Muscle layer of duodenum (tissue), 2 donors: Measurements from ENCODE around the gene CNTNAP2.

Source experiments
- H3K27ac ChIP-seq: one replicate; pipeline ENCODE4 v1.7.0; 2013; ENCODE audit warnings: mild to moderate bottlenecking, low read length
- H3K27me3 ChIP-seq: one replicate; pipeline ENCODE4 v1.7.0; 2013; ENCODE audit warnings: low read depth, mild to moderate bottlenecking, control low read depth, low read length
- H3K36me3 ChIP-seq, 2 donors: one replicate each; pipeline ENCODE4 v1.7.0; 2013; ENCODE audit warnings: low read length in 2 of 2, control low read depth in 1 of 2, mild to moderate bottlenecking in 1 of 2; ENCODE audit not compliant: insufficient read depth in 2 of 2, control insufficient read depth in 1 of 2
- H3K4me1 ChIP-seq, 2 donors: one replicate each; pipeline ENCODE4 v1.7.0; 2013; ENCODE audit warnings: low read length in 2 of 2, mild to moderate bottlenecking in 2 of 2, control low read depth in 1 of 2, moderate library complexity in 1 of 2; ENCODE audit not compliant: insufficient read depth in 2 of 2, control insufficient read depth in 1 of 2
- H3K4me3 ChIP-seq, 2 donors: one replicate each; pipeline ENCODE4 v1.7.0; 2013; ENCODE audit warnings: low read length in 2 of 2, low read depth in 1 of 2, mild to moderate bottlenecking in 1 of 2
- H3K9me3 ChIP-seq, 2 donors: one replicate each; pipeline ENCODE4 v1.7.0; 2013; ENCODE audit warnings: low read length in 2 of 2, control low read depth in 1 of 2, mild to moderate bottlenecking in 1 of 2; ENCODE audit not compliant: control insufficient read depth in 1 of 2
- donor health status: healthy.

Gene CNTNAP2

DNA sequence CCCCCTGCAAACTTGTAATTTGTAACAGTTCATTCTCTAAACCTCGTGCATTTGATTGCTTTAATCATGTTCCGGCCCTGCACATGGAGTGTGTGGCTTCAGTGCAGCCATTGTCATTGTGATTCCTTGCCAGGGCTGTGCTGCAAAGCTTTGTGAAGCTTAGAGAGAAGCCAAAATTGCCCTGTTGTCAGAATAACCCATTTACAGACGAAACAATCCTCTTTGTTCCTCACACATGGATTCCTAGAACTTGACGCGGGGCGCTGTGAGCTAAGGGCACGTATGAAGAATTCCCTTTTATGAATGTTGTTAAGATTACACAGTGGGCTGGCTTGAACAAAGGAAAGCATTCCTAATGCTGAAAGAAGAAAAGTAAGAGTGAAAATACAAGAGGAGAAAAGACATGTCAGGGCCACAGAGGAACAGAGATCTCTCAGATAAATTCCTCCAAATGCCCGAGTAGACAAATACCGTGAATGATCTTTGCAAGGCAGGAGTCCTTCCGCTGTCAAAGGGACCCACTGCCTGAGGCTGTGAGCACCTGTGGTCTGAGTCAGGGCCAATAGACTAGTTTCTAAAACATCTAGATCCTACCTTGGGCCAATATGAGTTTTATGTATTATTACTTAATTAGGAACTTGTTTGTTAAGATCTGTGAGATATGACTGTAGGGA lies 2268.5 kb downstream of the CNTNAP2 start:
- no peaks in the 10 kb centered on the region for H3K36me3 ChIP-seq
- H3K4me3 ChIP-seq: no peak overlapping the region
- no peak overlapping the region for H3K27ac ChIP-seq
- no peaks in the 10 kb centered on the region for H3K27me3 ChIP-seq
- no peaks in the 10 kb centered on the region for H3K9me3 ChIP-seq
- H3K4me1 ChIP-seq: no peaks in the 10 kb centered on the region

DNA sequence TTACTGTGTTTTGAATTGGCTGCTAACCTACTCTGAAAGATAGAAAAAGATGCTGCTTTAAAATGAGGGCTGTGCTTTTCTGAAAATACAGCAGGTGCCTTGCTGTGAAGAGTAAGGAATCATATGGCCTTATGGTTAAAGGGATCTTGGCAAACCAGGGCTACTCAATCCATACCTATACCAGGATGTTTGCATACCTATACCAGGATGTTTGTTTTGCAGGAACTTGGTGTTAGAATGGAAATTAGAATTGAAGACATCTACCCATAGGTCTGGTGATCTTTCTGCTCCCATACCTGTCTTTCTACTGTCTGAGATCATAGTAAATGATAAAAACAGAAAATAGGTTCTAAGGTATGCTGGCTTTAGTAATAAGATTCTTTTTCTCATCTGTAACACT lies 2273.8 kb downstream of the CNTNAP2 start:
- Histone ChIP-seq H3K36me3 (no peaks in the 10 kb centered on the region), H3K9me3 (no peaks in the 10 kb centered on the region), H3K4me3 (no peak overlapping the region), H3K27ac (no peak overlapping the region), H3K4me1 (no peaks in the 10 kb centered on the region), H3K27me3 (no peaks in the 10 kb centered on the region)

DNA sequence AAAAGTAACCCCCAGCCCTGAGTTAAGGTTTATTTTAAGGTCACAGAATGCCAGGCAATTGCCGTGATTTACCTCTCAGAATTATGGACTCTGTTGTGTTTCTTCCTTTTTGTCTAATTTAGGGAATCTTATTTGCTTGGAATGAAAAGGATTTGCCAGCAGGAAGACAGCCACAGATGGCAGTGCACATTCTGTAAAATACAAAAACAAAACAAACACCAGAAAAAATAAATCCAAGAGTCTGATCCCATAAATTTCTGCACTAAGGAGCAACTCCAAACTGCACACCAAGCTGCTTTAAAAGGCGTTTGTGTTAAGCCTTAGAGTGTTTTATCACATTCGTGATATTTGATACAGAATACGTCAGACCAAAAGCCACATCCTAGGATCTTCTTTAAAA lies 2275.0 kb downstream of the CNTNAP2 start:
- Histone ChIP-seq H3K9me3 (no peaks in the 10 kb centered on the region), H3K4me1 (no peaks in the 10 kb centered on the region), H3K36me3 (no peaks in the 10 kb centered on the region), H3K4me3 (no peak overlapping the region), H3K27me3 (no peaks in the 10 kb centered on the region), H3K27ac (no peak overlapping the region)

DNA sequence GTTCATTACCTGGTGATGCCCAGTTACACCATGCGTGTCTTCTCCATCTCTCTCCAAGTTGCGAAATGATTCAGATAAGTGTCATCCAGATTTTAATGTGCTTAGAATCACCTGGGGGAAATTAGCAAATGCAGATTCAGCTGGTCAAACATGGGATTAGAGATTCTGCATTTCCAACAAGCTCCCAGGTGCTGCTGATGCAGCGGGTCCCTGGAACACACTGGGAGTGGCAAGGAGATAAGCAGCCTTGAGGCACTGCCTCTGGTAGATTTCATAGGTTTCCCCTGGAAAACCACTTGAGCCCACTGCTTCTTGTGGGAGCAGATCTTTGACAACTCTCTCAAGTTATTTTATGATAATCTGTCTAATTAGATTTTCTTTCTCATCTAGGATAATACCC lies 2278.0 kb downstream of the CNTNAP2 start:
- Histone ChIP-seq H3K27ac (no peak overlapping the region), H3K4me1 (no peaks in the 10 kb centered on the region), H3K4me3 (no peak overlapping the region), H3K27me3 (no peaks in the 10 kb centered on the region), H3K9me3 (no peaks in the 10 kb centered on the region), H3K36me3 (no peaks in the 10 kb centered on the region)

DNA sequence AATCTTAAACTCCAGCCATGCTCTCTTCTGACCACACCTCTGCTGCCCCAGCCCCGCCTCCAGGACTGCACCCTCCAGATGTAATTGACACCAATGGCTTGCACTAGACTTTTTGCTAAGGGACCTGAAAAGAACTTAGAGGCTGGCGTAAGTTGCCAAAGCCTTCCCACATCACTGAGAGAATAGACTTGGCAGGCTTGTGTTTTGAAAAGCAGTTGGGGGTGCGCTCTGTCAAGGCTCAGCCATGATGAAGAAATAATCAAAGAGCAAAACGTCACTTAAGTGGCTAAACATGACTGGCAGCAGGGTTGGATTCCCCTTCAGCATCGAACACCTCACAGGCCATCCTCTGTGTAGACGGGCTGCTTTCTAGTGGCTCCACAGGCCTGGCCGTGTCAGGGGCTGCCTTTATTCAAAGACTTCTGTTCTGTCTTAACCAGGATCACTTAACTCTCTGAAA lies 2278.8 kb downstream of the CNTNAP2 start:
- no peaks in the 10 kb centered on the region for H3K27me3 ChIP-seq

DNA sequence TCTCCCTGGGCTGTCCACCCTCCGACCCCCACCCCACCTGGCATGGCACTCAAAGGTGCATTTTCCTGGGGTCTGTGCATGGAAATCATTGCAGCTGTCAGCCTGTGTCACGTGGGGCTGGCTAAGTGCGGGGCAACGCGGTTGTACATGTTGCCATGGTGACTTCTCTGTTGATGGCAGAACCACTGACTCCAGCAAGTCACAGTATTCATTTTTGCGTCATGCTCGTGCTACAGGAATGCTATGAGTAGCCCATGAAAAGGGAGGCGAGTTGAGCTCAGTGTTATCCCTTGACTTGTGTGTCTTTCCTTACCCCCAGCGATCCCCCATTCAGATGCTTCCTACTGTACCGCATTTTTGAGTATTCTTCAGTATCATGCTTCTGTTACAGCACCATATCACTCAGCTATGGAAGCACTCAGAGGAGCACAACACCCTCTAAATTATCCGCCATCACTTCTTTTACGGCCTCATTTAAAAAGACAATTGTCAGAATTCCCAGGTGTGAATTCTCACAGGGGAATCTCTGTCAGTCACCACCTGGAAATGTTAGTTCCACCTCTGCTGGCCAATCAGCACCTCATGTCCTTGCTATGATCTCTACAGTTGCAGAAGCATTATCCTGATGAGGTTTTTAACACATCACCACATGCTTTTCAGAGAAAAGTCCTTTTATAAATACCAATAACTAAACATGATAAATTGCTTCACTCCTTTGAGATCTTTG lies 2279.6 kb downstream of the CNTNAP2 start:
- Histone ChIP-seq H3K27me3 (no peaks in the 10 kb centered on the region), H3K4me1 (no peaks in the 10 kb centered on the region), H3K27ac (no peak overlapping the region), H3K9me3 (no peaks in the 10 kb centered on the region), H3K4me3 (no peak overlapping the region), H3K36me3 (no peaks in the 10 kb centered on the region)

More for the DNA sequence above, 2278.8 kb downstream of the CNTNAP2 start:
- Histone ChIP-seq H3K4me3 (no peak overlapping the region), H3K36me3 (no peaks in the 10 kb centered on the region), H3K27ac (no peak overlapping the region), H3K9me3 (no peaks in the 10 kb centered on the region), H3K4me1 (no peaks in the 10 kb centered on the region)

DNA sequence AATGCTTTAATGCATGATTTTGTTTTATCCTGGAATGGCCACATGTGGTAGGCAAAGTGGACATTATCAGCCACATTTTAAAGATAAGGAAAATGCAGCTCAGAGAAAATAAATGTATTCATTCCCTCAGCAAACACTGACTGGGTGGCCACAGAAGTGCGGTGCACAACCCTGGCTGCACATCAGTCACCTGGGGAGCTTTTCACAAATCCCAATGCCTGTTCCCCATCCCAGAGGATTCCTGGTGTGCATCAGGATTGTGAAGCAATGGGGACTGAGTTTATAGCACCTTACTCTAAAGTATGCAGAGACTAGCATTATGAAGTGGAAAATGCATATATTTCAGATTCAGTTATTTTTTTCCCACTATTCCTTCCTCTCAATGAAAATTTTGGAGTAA lies 2280.5 kb downstream of the CNTNAP2 start:
- Histone ChIP-seq H3K27ac (no peak overlapping the region), H3K4me3 (no peak overlapping the region), H3K4me1 (no peaks in the 10 kb centered on the region), H3K9me3 (no peaks in the 10 kb centered on the region), H3K27me3 (no peaks in the 10 kb centered on the region), H3K36me3 (no peaks in the 10 kb centered on the region)

DNA sequence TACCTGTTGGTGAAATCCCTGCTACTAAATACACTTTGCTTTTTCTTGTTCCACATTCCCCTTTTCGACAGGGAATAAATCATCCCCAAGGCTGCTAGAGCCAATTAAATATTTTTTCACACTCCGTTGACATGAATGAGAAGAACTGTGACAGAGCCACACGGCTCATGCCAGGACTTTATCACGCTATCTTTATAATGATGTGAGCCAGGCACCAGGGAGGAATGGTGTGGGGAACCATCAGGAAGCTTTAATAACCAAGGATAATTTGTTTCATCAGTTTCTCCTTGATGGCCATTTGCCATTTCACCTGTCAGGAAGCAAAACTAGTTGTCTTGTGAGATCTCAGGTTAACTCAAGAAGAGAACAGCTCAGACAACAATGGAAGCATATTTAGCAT lies 2280.9 kb downstream of the CNTNAP2 start:
- no peaks in the 10 kb centered on the region for H3K36me3 ChIP-seq
- H3K27me3 ChIP-seq: no peaks in the 10 kb centered on the region
- no peak overlapping the region for H3K27ac ChIP-seq
- no peak overlapping the region for H3K4me3 ChIP-seq
- H3K4me1 ChIP-seq: no peaks in the 10 kb centered on the region
- H3K9me3 ChIP-seq: no peaks in the 10 kb centered on the region

DNA sequence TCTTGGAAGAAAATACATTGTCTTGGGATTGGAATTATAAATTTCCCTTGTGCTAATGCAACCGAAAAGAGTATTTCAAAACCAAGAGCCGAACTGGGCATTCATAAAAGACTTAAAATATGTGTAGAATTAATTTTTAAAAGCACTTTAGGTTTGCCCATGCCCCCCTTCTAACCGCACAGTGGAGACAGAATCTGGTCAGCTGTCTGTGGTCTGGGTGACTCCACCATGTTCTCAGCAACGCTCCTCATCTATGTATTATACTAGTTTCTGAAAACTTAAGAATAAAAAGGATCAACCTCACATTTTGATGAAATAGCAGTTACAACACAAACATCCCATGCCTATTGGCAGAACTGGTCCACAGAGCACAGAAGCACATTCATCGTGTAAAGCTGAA lies 2281.4 kb downstream of the CNTNAP2 start:
- H3K36me3 ChIP-seq: no peaks in the 10 kb centered on the region
- no peaks in the 10 kb centered on the region for H3K4me1 ChIP-seq
- H3K9me3 ChIP-seq: no peaks in the 10 kb centered on the region
- H3K27ac ChIP-seq: no peak overlapping the region
- H3K4me3 ChIP-seq: no peak overlapping the region
- H3K27me3 ChIP-seq: no peaks in the 10 kb centered on the region

DNA sequence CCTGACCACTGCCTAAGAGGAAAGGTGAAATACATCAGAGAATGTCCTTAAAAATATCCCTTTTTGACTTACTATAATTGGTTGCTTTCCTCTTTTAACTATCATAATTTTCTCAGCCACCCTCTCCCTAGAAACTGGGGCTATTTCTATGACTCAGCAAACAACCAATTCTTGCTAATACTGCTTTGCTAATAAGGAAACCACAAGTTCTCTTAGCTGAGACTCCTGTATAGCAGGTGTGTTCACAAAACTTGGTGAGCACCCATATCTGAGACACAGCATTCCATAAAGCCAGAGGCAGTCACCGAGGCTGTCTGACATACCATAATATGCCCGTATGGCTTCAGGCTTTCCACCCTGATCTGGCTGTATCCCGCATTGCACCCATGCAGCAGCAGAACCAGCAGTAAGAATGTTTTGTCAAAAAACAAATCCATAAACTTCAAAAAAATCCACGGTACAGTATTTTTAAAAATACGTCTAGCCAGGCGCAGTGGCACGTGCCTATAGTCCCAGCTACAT lies 2282.3 kb downstream of the CNTNAP2 start:
- Histone ChIP-seq H3K9me3 (no peaks in the 10 kb centered on the region), H3K4me3 (no peak overlapping the region), H3K4me1 (no peaks in the 10 kb centered on the region), H3K36me3 (no peaks in the 10 kb centered on the region), H3K27me3 (no peaks in the 10 kb centered on the region), H3K27ac (no peak overlapping the region)

DNA sequence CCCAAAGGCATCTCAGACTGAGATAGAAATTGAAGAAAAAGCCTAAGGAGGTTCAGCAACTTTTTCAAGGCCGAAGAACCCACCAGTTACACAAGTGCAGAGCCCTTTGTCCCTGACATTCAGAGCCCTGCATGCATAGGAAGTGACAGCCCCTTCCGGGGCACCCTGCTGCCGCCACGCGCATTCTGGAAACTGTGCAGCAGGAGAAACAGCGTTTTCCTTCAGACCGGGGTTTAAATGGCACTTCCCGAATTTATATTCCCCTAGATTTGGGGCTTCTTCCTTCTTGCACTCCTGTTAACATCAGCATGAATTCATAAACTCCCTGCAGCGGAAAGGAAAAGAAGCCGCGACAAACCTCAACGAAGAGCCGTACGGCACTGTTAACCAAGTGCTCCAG lies 2283.5 kb downstream of the CNTNAP2 start:
- H3K4me1 ChIP-seq: no peaks in the 10 kb centered on the region
- H3K4me3 ChIP-seq: no peak overlapping the region
- no peaks in the 10 kb centered on the region for H3K36me3 ChIP-seq
- H3K27me3 ChIP-seq: no peaks in the 10 kb centered on the region
- H3K9me3 ChIP-seq: no peaks in the 10 kb centered on the region
- no peak overlapping the region for H3K27ac ChIP-seq
